VCaP (cell line): ENCODE measurements around the gene EVI5L.
A peak's percentile ranks its signal among the peaks of the same experiment; 100 is the strongest.

Source experiments
- H3K27ac ChIP-seq: fragments of 450-650 bp; 2 replicates; pipeline ENCODE4 v1.5.1; 2017
- TF ChIP-seq, protein P1 (sequence below): fragments of 450-650 bp; conservative IDR thresholded peaks from 2 replicates; pipeline ENCODE4 v1.5.1; 2017; ENCODE audit warnings: mild to moderate bottlenecking, moderate library complexity

EVI5L gene

GRCh38 chr19:7818806-7819205, 11.2 kb upstream of the EVI5L start:
- TF ChIP-seq, protein P1, sequence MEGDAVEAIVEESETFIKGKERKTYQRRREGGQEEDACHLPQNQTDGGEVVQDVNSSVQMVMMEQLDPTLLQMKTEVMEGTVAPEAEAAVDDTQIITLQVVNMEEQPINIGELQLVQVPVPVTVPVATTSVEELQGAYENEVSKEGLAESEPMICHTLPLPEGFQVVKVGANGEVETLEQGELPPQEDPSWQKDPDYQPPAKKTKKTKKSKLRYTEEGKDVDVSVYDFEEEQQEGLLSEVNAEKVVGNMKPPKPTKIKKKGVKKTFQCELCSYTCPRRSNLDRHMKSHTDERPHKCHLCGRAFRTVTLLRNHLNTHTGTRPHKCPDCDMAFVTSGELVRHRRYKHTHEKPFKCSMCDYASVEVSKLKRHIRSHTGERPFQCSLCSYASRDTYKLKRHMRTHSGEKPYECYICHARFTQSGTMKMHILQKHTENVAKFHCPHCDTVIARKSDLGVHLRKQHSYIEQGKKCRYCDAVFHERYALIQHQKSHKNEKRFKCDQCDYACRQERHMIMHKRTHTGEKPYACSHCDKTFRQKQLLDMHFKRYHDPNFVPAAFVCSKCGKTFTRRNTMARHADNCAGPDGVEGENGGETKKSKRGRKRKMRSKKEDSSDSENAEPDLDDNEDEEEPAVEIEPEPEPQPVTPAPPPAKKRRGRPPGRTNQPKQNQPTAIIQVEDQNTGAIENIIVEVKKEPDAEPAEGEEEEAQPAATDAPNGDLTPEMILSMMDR = no peak

DNA sequence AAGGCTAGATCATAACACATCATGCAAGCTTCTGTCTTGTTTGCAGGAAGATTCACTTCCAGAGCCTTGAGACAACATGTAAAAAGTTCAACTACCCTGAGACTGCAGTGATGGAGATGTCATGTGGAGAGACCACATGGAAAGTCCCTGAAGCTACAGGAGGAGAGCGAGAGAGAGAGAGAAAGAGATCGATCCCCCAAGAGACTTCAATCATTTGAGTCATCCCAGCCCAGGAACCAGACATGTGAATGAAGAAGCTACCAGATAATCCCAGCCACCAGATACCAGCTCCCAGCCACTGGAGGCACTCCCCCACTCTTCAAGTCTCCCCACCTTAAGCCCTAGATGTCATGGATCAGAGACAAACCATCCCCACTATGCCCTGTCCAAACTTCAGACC, 10.7 kb upstream of the EVI5L start:
- TF ChIP-seq, protein P1 = no peak
- H3K27ac ChIP-seq = no peak overlapping the region

More at GRCh38 chr19:7818806-7819205, 11.2 kb upstream of the EVI5L start:
- no peak overlapping the region for H3K27ac ChIP-seq

- H3K27ac ChIP-seq = no peak overlapping the region
- TF ChIP-seq, protein P1 = no peak
These were observed 9.4 kb upstream of the EVI5L start for GRCh38 chr19:7820588-7820987.

GRCh38 chr19:7822910-7823515, 7.0 kb upstream of the EVI5L start:
- no peak overlapping the region for H3K27ac ChIP-seq
- TF ChIP-seq, protein P1 = no peak

- TF ChIP-seq, protein P1 = no peak
- H3K27ac ChIP-seq = no peak overlapping the region
These were observed 6.2 kb upstream of the EVI5L start for GRCh38 chr19:7823686-7824301.

- H3K27ac ChIP-seq = no peak overlapping the region
- TF ChIP-seq, protein P1 = no peak
These were observed 875 bp upstream of the EVI5L start for GRCh38 chr19:7829166-7829520.

DNA sequence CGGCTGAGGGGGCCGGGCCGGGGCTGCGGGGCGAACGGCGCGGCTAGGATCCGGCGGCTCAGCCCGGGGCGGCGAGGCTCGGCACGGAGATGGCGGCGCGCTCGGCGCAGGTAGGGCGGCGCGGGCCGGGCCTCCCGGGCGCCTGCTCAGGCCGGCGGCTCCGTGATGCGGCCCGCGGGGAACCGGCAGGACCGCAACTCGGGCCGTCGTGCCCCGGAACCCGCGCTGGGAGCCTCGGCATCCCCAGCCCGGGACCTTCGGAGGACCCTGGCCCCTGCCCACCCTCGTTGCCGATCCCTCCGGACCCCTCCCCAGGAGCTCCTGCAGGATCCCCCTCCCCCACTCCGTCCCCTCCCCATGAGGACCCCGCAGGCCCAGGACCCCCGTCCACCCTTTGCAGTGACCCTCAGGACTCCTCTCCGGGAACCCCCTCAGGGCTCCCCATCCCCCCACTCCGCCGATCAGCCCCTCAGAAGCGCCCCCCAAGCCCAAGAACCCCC, 304 bp downstream of the EVI5L start:
- peak overlapping the region; percentile 42; the same call in 1 of the 2 replicates for H3K27ac ChIP-seq

More for the DNA sequence above, 304 bp downstream of the EVI5L start:
- TF ChIP-seq, protein P1 = no peak
